GM12878 (cell line): ENCODE data around the gene TEX36.

Source experiments
- CBX5 ChIP-seq: sonication (generic); IDR thresholded peaks from 2 replicates; pipeline ENCODE4 v1.6.1; 2016; ENCODE audit warnings: low read depth, moderate library complexity, mild to moderate bottlenecking, inconsistent platforms
- EP300 ChIP-seq, 2 experiments: fragments of 150-350 bp in 1 of 2; IDR thresholded peaks; 2 replicates each; pipeline ENCODE4 v1.6.1; 2011 to 2012; ENCODE audit warnings: low read depth in 2 of 2, low read length in 2 of 2, borderline replicate concordance in 1 of 2, improper control_type of control experiment in 1 of 2, inconsistent platforms in 1 of 2; ENCODE audit not compliant: control insufficient read depth in 1 of 2
- MYB ChIP-seq: fragments of 150-350 bp; IDR thresholded peaks from 2 replicates; pipeline ENCODE4 v1.6.1; 2014; ENCODE audit warnings: mild to moderate bottlenecking, low read depth, low read length, borderline replicate concordance
- PBX3 ChIP-seq: IDR thresholded peaks from 2 replicates; pipeline ENCODE4 v1.6.1; 2011; ENCODE audit warnings: mild to moderate bottlenecking, low read depth, low read length, moderate library complexity; ENCODE audit not compliant: insufficient replicate concordance
- RAD21 ChIP-seq: IDR thresholded peaks from 2 replicates; pipeline ENCODE4 v1.6.1; 2011; ENCODE audit warnings: mild to moderate bottlenecking, low read depth, low read length, moderate library complexity; ENCODE audit not compliant: insufficient read depth
- SPI1 ChIP-seq: IDR thresholded peaks from 2 replicates; pipeline ENCODE4 v1.6.1; 2011; ENCODE audit warnings: low read depth, mild to moderate bottlenecking, low read length, moderate library complexity, borderline replicate concordance; ENCODE audit not compliant: insufficient read depth
- USF2 ChIP-seq: IDR thresholded peaks from 2 replicates; pipeline ENCODE4 v1.6.1; 2011; ENCODE audit warnings: low read depth, low read length, improper control_type of control experiment, borderline replicate concordance
- ZZZ3 ChIP-seq: IDR thresholded peaks from 2 replicates; pipeline ENCODE4 v1.6.1; 2011; ENCODE audit warnings: low read depth; ENCODE audit not compliant: control insufficient read depth, insufficient read length
- TF ChIP-seq, protein P1 (sequence below): IDR thresholded peaks from 2 replicates; pipeline ENCODE4 v1.6.1; 2012; ENCODE audit warnings: low read depth, low read length, improper control_type of control experiment
- TF ChIP-seq, protein P2 (sequence below), 3 experiments: IDR thresholded peaks in 2 of 3; conservative IDR thresholded peaks in 1 of 3; 2 replicates each; pipeline ENCODE4 v1.5.1; 2011; ENCODE audit warnings: low read depth in 3 of 3, low read length in 3 of 3, mild to moderate bottlenecking in 3 of 3, control low read depth in 2 of 3, moderate library complexity in 2 of 3, inconsistent platforms in 1 of 3, mixed read lengths in 1 of 3; ENCODE audit not compliant: control insufficient read depth in 2 of 3, insufficient read depth in 1 of 3; ENCODE audit errors: extremely low read depth in 1 of 3

DNA sequence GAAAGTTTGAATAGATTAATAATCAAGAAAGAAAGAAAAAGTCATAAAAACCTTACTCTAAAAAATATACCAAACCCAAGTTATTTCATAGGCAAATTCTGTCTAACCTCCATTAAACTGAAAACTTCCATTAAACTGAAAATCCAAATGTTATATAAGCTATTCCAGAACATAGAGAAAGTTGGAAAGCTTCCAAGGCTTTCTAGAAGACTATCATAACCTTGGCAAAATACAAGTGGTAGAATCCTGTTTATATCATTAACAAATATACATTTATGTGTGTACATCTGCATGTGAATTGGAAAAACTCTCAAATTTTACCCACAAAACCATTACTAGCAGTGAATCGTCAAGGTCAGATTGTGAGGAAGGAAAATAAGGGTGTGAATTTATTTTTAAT lies 23.9 kb downstream of the TEX36 start:
- TF ChIP-seq RAD21 (no peak), PBX3 (no peak), CBX5 (no peak), USF2 (no peak), EP300 (IDR thresholded peaks at IDR 0.05; ENCODE audit: borderline replicate concordance in 1 of 2, control insufficient read depth in 1 of 2, low read depth in 2 of 2, low read length in 2 of 2) (no peak), MYB (no peak), ZZZ3 (no peak), SPI1 (no peak)
- TF ChIP-seq, protein P1, sequence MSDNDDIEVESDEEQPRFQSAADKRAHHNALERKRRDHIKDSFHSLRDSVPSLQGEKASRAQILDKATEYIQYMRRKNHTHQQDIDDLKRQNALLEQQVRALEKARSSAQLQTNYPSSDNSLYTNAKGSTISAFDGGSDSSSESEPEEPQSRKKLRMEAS = no peak
- TF ChIP-seq, protein P2, sequence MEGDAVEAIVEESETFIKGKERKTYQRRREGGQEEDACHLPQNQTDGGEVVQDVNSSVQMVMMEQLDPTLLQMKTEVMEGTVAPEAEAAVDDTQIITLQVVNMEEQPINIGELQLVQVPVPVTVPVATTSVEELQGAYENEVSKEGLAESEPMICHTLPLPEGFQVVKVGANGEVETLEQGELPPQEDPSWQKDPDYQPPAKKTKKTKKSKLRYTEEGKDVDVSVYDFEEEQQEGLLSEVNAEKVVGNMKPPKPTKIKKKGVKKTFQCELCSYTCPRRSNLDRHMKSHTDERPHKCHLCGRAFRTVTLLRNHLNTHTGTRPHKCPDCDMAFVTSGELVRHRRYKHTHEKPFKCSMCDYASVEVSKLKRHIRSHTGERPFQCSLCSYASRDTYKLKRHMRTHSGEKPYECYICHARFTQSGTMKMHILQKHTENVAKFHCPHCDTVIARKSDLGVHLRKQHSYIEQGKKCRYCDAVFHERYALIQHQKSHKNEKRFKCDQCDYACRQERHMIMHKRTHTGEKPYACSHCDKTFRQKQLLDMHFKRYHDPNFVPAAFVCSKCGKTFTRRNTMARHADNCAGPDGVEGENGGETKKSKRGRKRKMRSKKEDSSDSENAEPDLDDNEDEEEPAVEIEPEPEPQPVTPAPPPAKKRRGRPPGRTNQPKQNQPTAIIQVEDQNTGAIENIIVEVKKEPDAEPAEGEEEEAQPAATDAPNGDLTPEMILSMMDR (IDR thresholded peaks at IDR 0.05 in 2 of 3, conservative IDR thresholded peaks at IDR 0.05 in 1 of 3; ENCODE audit: control insufficient read depth in 2 of 3, extremely low read depth in 1 of 3, insufficient read depth in 1 of 3, low read depth in 3 of 3, low read length in 3 of 3) = no peak
